Liver (tissue), 9 donors: ENCODE data around the gene PHKG2. TPM values are rescaled to one million over a fixed set of nuclear protein-coding genes. Genes with fewer than 3 reads are reported as not detected.
A peak's percentile ranks its signal among the peaks of the same experiment; 100 is the strongest.

Experiments
- DNase-seq: peaks from one replicate; pipeline ENCODE4 v3.0.0-alpha.2; 2017; ENCODE audit warnings: low spot score
- H3K27ac ChIP-seq, 2 donors: one replicate each; pipeline ENCODE4 v1.7.0; 2013; ENCODE audit warnings: inconsistent platforms in 2 of 2, low read length in 2 of 2, control low read depth in 1 of 2, low read depth in 1 of 2, mild to moderate bottlenecking in 1 of 2
- H3K27me3 ChIP-seq, 4 donors: one replicate each; pipeline versions ENCODE4 v1.6.1 to v1.7.0; 2013; ENCODE audit warnings: low read length in 3 of 4, inconsistent platforms in 1 of 4, mild to moderate bottlenecking in 1 of 4, moderate library complexity in 1 of 4; ENCODE audit not compliant: control insufficient read depth in 4 of 4, insufficient read depth in 4 of 4
- H3K36me3 ChIP-seq, 4 donors: one replicate each; pipeline versions ENCODE4 v1.6.1 to v1.7.0; 2013; ENCODE audit warnings: low read length in 3 of 4, mild to moderate bottlenecking in 3 of 4, low read depth in 1 of 4, moderate library complexity in 1 of 4; ENCODE audit not compliant: control insufficient read depth in 4 of 4, insufficient read depth in 3 of 4
- H3K4me1 ChIP-seq, 4 donors: one replicate each; pipeline versions ENCODE4 v1.6.1 to v1.7.0; 2013; ENCODE audit warnings: low read length in 3 of 4, mild to moderate bottlenecking in 3 of 4, moderate library complexity in 1 of 4; ENCODE audit not compliant: control insufficient read depth in 4 of 4, insufficient read depth in 4 of 4
- H3K4me3 ChIP-seq, 3 donors: one replicate each; pipeline versions ENCODE4 v1.6.1 to v1.7.0; 2013; ENCODE audit warnings: low read length in 3 of 3, control low read depth in 1 of 3, low read depth in 1 of 3, mild to moderate bottlenecking in 1 of 3
- H3K9ac ChIP-seq, 2 donors: one replicate each; pipeline ENCODE4 v1.7.0; 2013; ENCODE audit warnings: low read length in 2 of 2, mild to moderate bottlenecking in 2 of 2, moderate library complexity in 2 of 2, control low read depth in 1 of 2, low read depth in 1 of 2
- H3K9me3 ChIP-seq, 4 donors: one replicate each; pipeline versions ENCODE4 v1.6.1 to v1.7.0; 2013; ENCODE audit warnings: low read length in 3 of 4; ENCODE audit not compliant: control insufficient read depth in 4 of 4
- ATF3 ChIP-seq: IDR thresholded peaks from 2 replicates; pipeline ENCODE4 v1.6.1; 2016; ENCODE audit warnings: antibody characterized with exemption
- CTCF ChIP-seq: fragments of 150-350 bp; IDR thresholded peaks from 2 replicates; pipeline ENCODE4 v1.5.1; 2017; ENCODE audit warnings: improper control_type of control experiment, low read depth, low read length; ENCODE audit not compliant: missing input control
- EGR1 ChIP-seq, 2 donors: IDR thresholded peaks; 2 replicates each; pipeline ENCODE4 v1.6.1; 2016 to 2018; ENCODE audit warnings: antibody characterized with exemption in 2 of 2, low read depth in 2 of 2
- FOXA1 ChIP-seq: IDR thresholded peaks from 2 replicates; pipeline ENCODE4 v1.6.1; 2016; ENCODE audit warnings: antibody characterized with exemption
- FOXA2 ChIP-seq: IDR thresholded peaks from 2 replicates; pipeline ENCODE4 v1.6.1; 2016; ENCODE audit warnings: antibody characterized with exemption
- GABPA ChIP-seq, 2 donors: IDR thresholded peaks in 1 of 2; conservative IDR thresholded peaks in 1 of 2; 2 replicates each; pipeline ENCODE4 v1.6.1; 2016; ENCODE audit warnings: antibody characterized with exemption in 2 of 2, mild to moderate bottlenecking in 1 of 2, moderate library complexity in 1 of 2
- HNF4A ChIP-seq, 2 donors: conservative IDR thresholded peaks; 2 replicates each; pipeline ENCODE4 v1.6.1; 2016; ENCODE audit warnings: antibody characterized with exemption in 2 of 2, mild to moderate bottlenecking in 2 of 2
- HNF4G ChIP-seq: IDR thresholded peaks from 2 replicates; pipeline ENCODE4 v1.6.1; 2016; ENCODE audit warnings: antibody characterized with exemption
- JUND ChIP-seq, 2 donors: IDR thresholded peaks; 2 replicates each; pipeline ENCODE4 v1.6.1; 2016; ENCODE audit warnings: antibody characterized with exemption in 2 of 2
- MAX ChIP-seq: IDR thresholded peaks from 2 replicates; pipeline ENCODE4 v1.6.1; 2016; ENCODE audit warnings: antibody characterized with exemption
- NR2F2 ChIP-seq: IDR thresholded peaks from 2 replicates; pipeline ENCODE4 v1.6.1; 2016; ENCODE audit warnings: antibody characterized with exemption
- RAD21 ChIP-seq, 2 donors: IDR thresholded peaks; 2 replicates each; pipeline ENCODE4 v1.6.1; 2016; ENCODE audit warnings: antibody characterized with exemption in 2 of 2, mild to moderate bottlenecking in 2 of 2
- REST ChIP-seq: IDR thresholded peaks from 2 replicates; pipeline ENCODE4 v1.6.1; 2016; ENCODE audit warnings: antibody characterized with exemption, mild to moderate bottlenecking
- RXRA ChIP-seq, 2 donors: IDR thresholded peaks; 2 replicates each; pipeline ENCODE4 v1.6.1; 2017 to 2018; ENCODE audit warnings: antibody characterized with exemption in 2 of 2, mild to moderate bottlenecking in 1 of 2
- SP1 ChIP-seq: IDR thresholded peaks from 2 replicates; pipeline ENCODE4 v1.6.1; 2018; ENCODE audit warnings: antibody characterized with exemption, mild to moderate bottlenecking
- TAF1 ChIP-seq: conservative IDR thresholded peaks from 2 replicates; pipeline ENCODE4 v1.6.1; 2016; ENCODE audit warnings: antibody characterized with exemption, mild to moderate bottlenecking
- YY1 ChIP-seq: IDR thresholded peaks from 2 replicates; pipeline ENCODE4 v1.6.1; 2016; ENCODE audit warnings: antibody characterized with exemption, mild to moderate bottlenecking
- ZBTB33 ChIP-seq: IDR thresholded peaks from 2 replicates; pipeline ENCODE4 v1.6.1; 2016; ENCODE audit warnings: antibody characterized with exemption
- WGBS: extraction: QIAGEN DNeasy Blood & Tissue Kit; methylation state at CpG from one replicate; pipeline ENCODE4 v1.1.7; 2013; 5-methylcytosine and 5-hydroxymethylcytosine counted together
- polyA plus RNA-seq, 2 donors: library from polyadenylated mRNA; stranded (reverse) in 1 of 2; unstranded in 1 of 2; fragments of 200-250 nt in 1 of 2; fragments of >200 nt in 1 of 2; fragmentation: Nextera tagmentation in 1 of 2; extraction: Ambion mirVana in 1 of 2; gene quantifications; one replicate each; pipeline versions ENCODE4 v1.2.1 to v1.2.3, GENCODE V29; 2013 to 2015
- total RNA-seq, 2 donors: library from RNA; depleted of rRNA; stranded (reverse); fragments of >200 nt; gene quantifications; one replicate each; pipeline ENCODE4 v1.2.3, GENCODE V29; 2014
- donor health status: healthy.
- donor health status: healthy.
- donor health status: healthy.
- donor health status: healthy.
- donor health status: healthy.

Gene PHKG2
- total and polyA plus RNA-seq, 4 donors, result 9.2 to 21.2 (median 17.9) TPM

- no peak for TF ChIP-seq RXRA (IDR thresholded peaks at IDR 0.05)
- no peak for TF ChIP-seq NR2F2
Measured at GRCh38 chr16:30760577-30761426, 12.6 kb downstream of the PHKG2 start (continued).

- Histone ChIP-seq H3K27me3 (no peaks in the 10 kb centered on the region), H3K4me3 (peak overlapping the region; percentile 36 to 98 (median 64)), H3K9ac (no peak overlapping the region), H3K4me1 (peaks cover 4 to 29% (median 24%) of the 10 kb centered on the region in 4 donors), H3K27ac (peak overlapping the region; percentile 3 to 91), H3K9me3 (no peaks in the 10 kb centered on the region), H3K36me3 (peaks cover 17 to 36% (median 26%) of the 10 kb centered on the region in 4 donors)
- no peak for TF ChIP-seq JUND (IDR thresholded peaks at IDR 0.05)
- WGBS, result under 1% methylated on average over 64 of the region's 64 CpGs
- DNase-seq, result no peak
Measured at GRCh38 chr16:30761427-30761927, 13.3 kb downstream of the PHKG2 start.

GRCh38 chr16:30761928-30762902 lies 14.0 kb downstream of the PHKG2 start, which contains the start of the genes CFAP119 and RNF40:
TSS of gene CFAP119 (minus strand) at chr16:30762062. CDS start at chr16:30761748, 314 bp downstream.
TSS of gene RNF40 (plus strand) at chr16:30762322. CDS start at chr16:30762546, 224 bp downstream.
- H3K36me3 ChIP-seq, result peaks cover 20 to 38% (median 32%) of the 10 kb centered on the region in 4 donors
- TF ChIP-seq EGR1 (IDR thresholded peaks at IDR 0.05; ENCODE audit: low read depth in 2 of 2), result no peak
- TF ChIP-seq TAF1, result no peak
- TF ChIP-seq GABPA (IDR thresholded peaks at IDR 0.05 in 1 of 2, conservative IDR thresholded peaks at IDR 0.05 in 1 of 2), result peak in 1 of 2 donors; percentile 90
- no peak for TF ChIP-seq ATF3
- no peak for TF ChIP-seq HNF4G
- TF ChIP-seq CTCF, result no peak
- TF ChIP-seq YY1, result peak; percentile 99
- no peak for TF ChIP-seq FOXA2
- TF ChIP-seq NR2F2, result no peak
- TF ChIP-seq RAD21 (IDR thresholded peaks at IDR 0.05), result peak in 1 of 2 donors; percentile 17
- peak; percentile 60 for TF ChIP-seq SP1
- TF ChIP-seq HNF4A (conservative IDR thresholded peaks at IDR 0.05), result no peak
- TF ChIP-seq FOXA1, result no peak
- no peak for TF ChIP-seq REST
- no peak for TF ChIP-seq JUND (IDR thresholded peaks at IDR 0.05)
- no peak for TF ChIP-seq MAX
- TF ChIP-seq RXRA (IDR thresholded peaks at IDR 0.05), result no peak
- TF ChIP-seq ZBTB33, result no peak
- H3K9me3 ChIP-seq, result no peaks in the 10 kb centered on the region
- under 1% methylated on average over 60 of the region's 60 CpGs for WGBS
- peak within 1 kb of the TSS; percentile 78 to 98 (median 92) for H3K4me3 ChIP-seq
- peak; percentile 96 for DNase-seq
- H3K27me3 ChIP-seq, result no peaks in the 10 kb centered on the region
- peaks cover 4 to 29% (median 24%) of the 10 kb centered on the region in 4 donors for H3K4me1 ChIP-seq
- H3K27ac ChIP-seq, result peak within 1 kb of the TSS; percentile 85 to 91
- H3K9ac ChIP-seq, result peak within 1 kb of the TSS; percentile 95 to 98
